GM12891 (cell line): Measurements from ENCODE around the gene ATL3.

Experiments used
- POLR2A ChIP-seq: IDR thresholded peaks from 2 replicates; pipeline ENCODE4 v1.6.1; 2011; ENCODE audit warnings: low read depth, low read length, control low read depth
- POLR2AphosphoS5 ChIP-seq: IDR thresholded peaks from 2 replicates; pipeline ENCODE4 v1.6.1; 2011; ENCODE audit warnings: low read depth, low read length, control low read depth
- SPI1 ChIP-seq: IDR thresholded peaks from 2 replicates; pipeline ENCODE4 v1.6.1; 2011; ENCODE audit warnings: low read depth, low read length, control low read depth
- TAF1 ChIP-seq: IDR thresholded peaks from 2 replicates; pipeline ENCODE4 v1.6.1; 2011; ENCODE audit warnings: low read depth, low read length, control low read depth

DNA sequence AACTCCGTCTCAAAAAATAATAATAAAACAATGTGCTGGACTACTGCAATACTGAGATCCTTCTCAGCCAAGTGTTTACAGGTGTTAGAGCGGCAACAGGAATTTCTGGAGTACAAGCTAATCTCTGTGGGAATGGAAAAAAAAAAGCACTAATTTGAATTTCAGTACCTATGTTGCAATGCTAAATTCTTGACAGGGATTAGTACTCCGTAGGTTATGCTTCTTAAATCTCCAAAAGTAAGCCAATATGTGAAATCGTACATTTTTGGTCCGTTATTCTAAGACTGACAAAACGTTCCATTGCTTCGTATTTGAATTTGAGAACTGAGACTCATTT is 1.1 kb downstream of the ATL3 start:
- TF ChIP-seq POLR2A, result no peak
- no peak for TF ChIP-seq SPI1
- TF ChIP-seq POLR2AphosphoS5, result no peak
- TF ChIP-seq TAF1, result no peak
